22Rv1 (cell line): ENCODE data around the gene HLX.

Experiments
- ZFX ChIP-seq: fragments of 450-650 bp; IDR thresholded peaks from 2 replicates; pipeline ENCODE4 v1.6.1; 2017; ENCODE audit warnings: antibody characterized with exemption, borderline replicate concordance
- TF ChIP-seq, protein P1 (sequence below): fragments of 450-650 bp; IDR thresholded peaks from 2 replicates; pipeline ENCODE4 v1.5.1; 2017; ENCODE audit warnings: mild to moderate bottlenecking

DNA sequence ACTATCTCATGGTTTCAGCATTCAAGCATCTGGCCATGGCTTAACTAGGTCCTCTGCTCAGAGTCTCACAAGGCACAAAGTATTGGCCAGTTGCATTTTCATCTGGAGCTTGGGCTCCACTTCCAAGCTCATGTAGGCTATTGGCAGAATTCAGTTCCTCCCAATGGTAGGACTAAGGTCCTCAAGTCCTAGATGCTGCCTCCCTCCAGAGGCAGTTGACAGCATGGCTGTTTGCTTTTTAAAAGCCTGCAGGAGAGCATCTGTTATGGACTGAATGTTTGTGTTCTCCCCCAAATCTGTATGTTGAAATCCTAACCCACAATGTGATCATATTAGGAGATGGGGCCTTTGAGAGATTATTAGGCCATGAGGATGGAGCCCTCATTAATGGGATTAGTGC is 38.0 kb upstream of the HLX start:
- TF ChIP-seq, protein P1, sequence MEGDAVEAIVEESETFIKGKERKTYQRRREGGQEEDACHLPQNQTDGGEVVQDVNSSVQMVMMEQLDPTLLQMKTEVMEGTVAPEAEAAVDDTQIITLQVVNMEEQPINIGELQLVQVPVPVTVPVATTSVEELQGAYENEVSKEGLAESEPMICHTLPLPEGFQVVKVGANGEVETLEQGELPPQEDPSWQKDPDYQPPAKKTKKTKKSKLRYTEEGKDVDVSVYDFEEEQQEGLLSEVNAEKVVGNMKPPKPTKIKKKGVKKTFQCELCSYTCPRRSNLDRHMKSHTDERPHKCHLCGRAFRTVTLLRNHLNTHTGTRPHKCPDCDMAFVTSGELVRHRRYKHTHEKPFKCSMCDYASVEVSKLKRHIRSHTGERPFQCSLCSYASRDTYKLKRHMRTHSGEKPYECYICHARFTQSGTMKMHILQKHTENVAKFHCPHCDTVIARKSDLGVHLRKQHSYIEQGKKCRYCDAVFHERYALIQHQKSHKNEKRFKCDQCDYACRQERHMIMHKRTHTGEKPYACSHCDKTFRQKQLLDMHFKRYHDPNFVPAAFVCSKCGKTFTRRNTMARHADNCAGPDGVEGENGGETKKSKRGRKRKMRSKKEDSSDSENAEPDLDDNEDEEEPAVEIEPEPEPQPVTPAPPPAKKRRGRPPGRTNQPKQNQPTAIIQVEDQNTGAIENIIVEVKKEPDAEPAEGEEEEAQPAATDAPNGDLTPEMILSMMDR, result no peak
- no peak for TF ChIP-seq ZFX
